Spinal cord (tissue), 10 donors: ENCODE data around the gene WDR48. TPM values are rescaled to one million over a fixed set of nuclear protein-coding genes. Genes with fewer than 3 reads are reported as not detected.

Source experiments
- DNase-seq, 6 donors: peaks; one replicate each; pipeline versions ENCODE4 v3.0.0 to v3.0.0-alpha.2; 2013 to 2015; ENCODE audit warnings: low spot score in 6 of 6, low read depth in 4 of 6
- H3K27ac ChIP-seq: one replicate; pipeline ENCODE4 v1.5.1; 2013; ENCODE audit warnings: low read depth, low read length, control low read depth
- H3K27me3 ChIP-seq: one replicate; pipeline ENCODE4 v1.6.1; 2013; ENCODE audit warnings: low read length; ENCODE audit not compliant: control insufficient read depth, insufficient read depth
- H3K36me3 ChIP-seq: one replicate; pipeline ENCODE4 v1.6.1; 2013; ENCODE audit warnings: low read length; ENCODE audit not compliant: control insufficient read depth, insufficient read depth
- H3K4me1 ChIP-seq: one replicate; pipeline ENCODE4 v1.6.1; 2013; ENCODE audit warnings: low read length; ENCODE audit not compliant: control insufficient read depth, insufficient read depth
- H3K4me3 ChIP-seq: one replicate; pipeline ENCODE4 v1.5.1; 2013; ENCODE audit warnings: low read depth, low read length, control low read depth
- H3K9me3 ChIP-seq: one replicate; pipeline ENCODE4 v1.6.1; 2013; ENCODE audit warnings: low read length; ENCODE audit not compliant: control insufficient read depth, insufficient read depth
- WGBS: methylation state at CpG from one replicate; pipeline ENCODE4 v1.1.5; 2013; ENCODE audit warnings: missing lambda C conversion rate; ENCODE audit not compliant: insufficient coverage; 5-methylcytosine and 5-hydroxymethylcytosine counted together
- polyA plus RNA-seq, 2 donors: library from polyadenylated mRNA; unstranded; fragments of 120-200 nt; gene quantifications; one replicate each; pipeline ENCODE4 v1.2.1, GENCODE V29; 2013; ENCODE audit not compliant: insufficient read length in 2 of 2
- small RNA-seq: library from RNA; depleted of rRNA; stranded (forward); fragments of <200 nt; gene quantifications from one replicate; pipeline ENCODE3, GENCODE V24; 2014; ENCODE audit warnings: low replicate concordance
- total RNA-seq, 2 donors: library from RNA; depleted of rRNA in 1 of 2; stranded (reverse); fragments of 120-200 nt in 1 of 2; fragments of >200 nt in 1 of 2; gene quantifications; one replicate each; pipeline versions ENCODE4 v1.2.3 to v1.2.4, GENCODE V29; 2013 to 2014
- donor health status: healthy.

WDR48 gene
- total and polyA plus RNA-seq, 4 donors = 51.6 to 73.2 (median 63.8) TPM

DNA sequence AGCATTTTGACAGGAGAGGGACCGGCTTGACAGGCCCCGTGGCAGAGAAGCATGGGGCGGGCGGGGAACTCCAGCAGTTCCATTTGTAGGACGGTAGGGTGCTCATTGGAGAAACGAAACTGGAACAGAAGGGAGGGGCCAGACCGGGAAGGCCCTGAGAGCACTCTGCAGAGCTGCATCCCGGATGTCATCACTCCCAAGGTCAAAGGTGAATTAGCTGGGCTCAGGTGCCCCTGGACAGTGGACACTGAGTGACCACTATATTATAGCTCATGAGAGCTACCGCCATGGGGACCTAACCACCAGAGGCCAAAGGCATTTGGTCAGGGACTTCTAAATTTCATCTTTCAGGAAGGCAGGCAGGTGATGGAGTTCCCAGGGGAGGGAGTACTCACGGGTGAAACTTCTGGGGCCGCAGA is 94.3 kb downstream of the WDR48 start:
- DNase-seq = no peak
- Histone ChIP-seq H3K4me3 (no peak overlapping the region), H3K27ac (no peak overlapping the region), H3K4me1 (peaks cover 73% of the 10 kb centered on the region), H3K36me3 (peaks cover 56% of the 10 kb centered on the region), H3K9me3 (no peaks in the 10 kb centered on the region), H3K27me3 (no peaks in the 10 kb centered on the region)
- 63% methylated on average over 11 of the region's 11 CpGs for WGBS

Small RNAs within 50 kb of the gene (small RNA-seq; reads per million reads assigned to genes)
- not detected for gene RNU6-1227P

Other genes with a start within 250 kb of the WDR48 start
- gene SCN10A, start 235.8 kb upstream of the WDR48 start, total RNA-seq = 1 to 10 TPM in 1 of 2 donors, under 1 TPM in 1; 0.11 to 9.2 TPM
- gene SCN10A, start 235.8 kb upstream of the WDR48 start, polyA plus RNA-seq = under 1 TPM; 0.03 to 0.05 TPM
- 10 to 100 TPM in 1 of 2 donors, 1 to 10 TPM in 1; 1.0 to 44.3 TPM for gene SCN11A, start 72 bp upstream of the WDR48 start, total RNA-seq
- under 1 TPM; 0.81 to 0.86 TPM for gene SCN11A, start 72 bp upstream of the WDR48 start, polyA plus RNA-seq
- gene GORASP1, start 55.6 kb downstream of the WDR48 start, total RNA-seq = 10 to 100 TPM; 41.7 to 75.0 TPM
- 100 to 1,000 TPM in 1 of 2 donors, 10 to 100 TPM in 1; 98.8 to 116 TPM for gene GORASP1, start 55.6 kb downstream of the WDR48 start, polyA plus RNA-seq
- 10 to 100 TPM in 1 of 2 donors, 1 to 10 TPM in 1; 5.3 to 13.4 TPM for gene TTC21A, start 55.7 kb downstream of the WDR48 start, total RNA-seq
- 10 to 100 TPM; 16.8 to 23.9 TPM for gene TTC21A, start 55.7 kb downstream of the WDR48 start, polyA plus RNA-seq
- 10 to 100 TPM; 14.5 to 24.6 TPM for gene CSRNP1, start 101.6 kb downstream of the WDR48 start, total RNA-seq
- 10 to 100 TPM; 17.3 to 19.4 TPM for gene CSRNP1, start 101.6 kb downstream of the WDR48 start, polyA plus RNA-seq
- under 1 TPM; 0.20 to 0.50 TPM for gene XIRP1, start 140.6 kb downstream of the WDR48 start, total RNA-seq
- 1 to 10 TPM; 1.3 to 1.6 TPM for gene XIRP1, start 140.6 kb downstream of the WDR48 start, polyA plus RNA-seq
- 10 to 100 TPM; 27.7 to 42.1 TPM for gene CX3CR1, start 228.0 kb downstream of the WDR48 start, total RNA-seq
- gene CX3CR1, start 228.0 kb downstream of the WDR48 start, polyA plus RNA-seq = 10 to 100 TPM; 43.2 to 70.2 TPM